Common myeloid progenitor, CD34-positive (primary cell): ENCODE measurements around the gene CHD5.

Source experiments
- CTCF ChIA-PET: fragments of 350-600 bp; sonication (Branson Sonifier 250); formaldehyde crosslinking; loops from one replicate; lab custom pipeline; 2021; ENCODE audit warnings: antibody characterized with exemption; lab: Charles Lee
- POLR2A ChIA-PET: fragments of 350-600 bp; sonication (Branson Sonifier 250); formaldehyde crosslinking; loops from one replicate; lab custom pipeline; 2021; ENCODE audit warnings: antibody characterized with exemption; lab: Charles Lee
- DNase-seq, 3 donors: peaks; one replicate each; pipeline versions ENCODE4 v3.0.0 to v3.0.0-alpha.2; 2013
- H3K27ac ChIP-seq, 2 experiments: 1 replicate in 1 of 2; 2 replicates in 1 of 2; pipeline ENCODE4 v1.7.0; 2013; ENCODE audit warnings: inconsistent platforms in 2 of 2, low read length in 2 of 2, mild to moderate bottlenecking in 2 of 2, low read depth in 1 of 2, moderate library complexity in 1 of 2; ENCODE audit not compliant: severe bottlenecking in 2 of 2, insufficient read depth in 1 of 2, poor library complexity in 1 of 2
- H3K27me3 ChIP-seq, 5 experiments: replicated peaks in 2 of 5; 1 replicate in 3 of 5; 2 replicates in 2 of 5; pipeline versions ENCODE4 v1.6.1 to v1.7.0; 2013; ENCODE audit warnings: low read length in 4 of 5, mild to moderate bottlenecking in 2 of 5, moderate library complexity in 2 of 5, inconsistent platforms in 1 of 5; ENCODE audit not compliant: insufficient read depth in 5 of 5, control insufficient read depth in 4 of 5
- H3K36me3 ChIP-seq, 4 experiments: 1 replicate in 2 of 4; 2 replicates in 2 of 4; pipeline versions ENCODE4 v1.6.1 to v1.7.0; 2013; ENCODE audit warnings: low read length in 3 of 4, control low read depth in 1 of 4, mild to moderate bottlenecking in 1 of 4; ENCODE audit not compliant: control insufficient read depth in 4 of 4, insufficient read depth in 4 of 4
- H3K4me1 ChIP-seq, 4 experiments: 1 replicate in 3 of 4; 2 replicates in 1 of 4; pipeline versions ENCODE4 v1.6.1 to v1.7.1; 2013; ENCODE audit warnings: low read length in 3 of 4, mild to moderate bottlenecking in 3 of 4, control low read depth in 1 of 4, inconsistent platforms in 1 of 4, moderate library complexity in 1 of 4; ENCODE audit not compliant: control insufficient read depth in 4 of 4, insufficient read depth in 4 of 4; ENCODE audit errors: control extremely low read depth in 1 of 4
- H3K4me3 ChIP-seq, 7 experiments: 1 replicate in 4 of 7; 2 replicates in 3 of 7; pipeline versions ENCODE4 v1.5.1 to v1.7.0; 2013; ENCODE audit warnings: mild to moderate bottlenecking in 7 of 7, low read length in 6 of 7, moderate library complexity in 6 of 7, inconsistent platforms in 2 of 7, low read depth in 2 of 7, control low read depth in 1 of 7; ENCODE audit not compliant: insufficient read depth in 4 of 7, control insufficient read depth in 1 of 7; ENCODE audit errors: extremely low read depth in 1 of 7
- H3K9me3 ChIP-seq, 5 experiments: 1 replicate in 4 of 5; 2 replicates in 1 of 5; pipeline versions ENCODE4 v1.6.1 to v1.7.1; 2013; ENCODE audit warnings: low read length in 4 of 5, mild to moderate bottlenecking in 2 of 5, inconsistent platforms in 1 of 5, low read depth in 1 of 5, moderate library complexity in 1 of 5; ENCODE audit not compliant: control insufficient read depth in 4 of 5, insufficient read depth in 2 of 5; ENCODE audit errors: control extremely low read depth in 1 of 5
- WGBS: methylation state at CpG from one replicate; pipeline ENCODE4 v1.1.5; 2013; ENCODE audit not compliant: insufficient coverage; 5-methylcytosine and 5-hydroxymethylcytosine counted together

Gene CHD5

GRCh38 chr1:6205849-6206519, 25.9 kb upstream of the CHD5 start, which contains the start of gene RNF207:
TSS of gene RNF207 (plus strand) at chr1:6206119. CDS start at chr1:6206536, 417 bp downstream.
- Histone ChIP-seq H3K36me3 (no peaks in the 10 kb centered on the region), H3K27ac (peak within 1 kb of the TSS in 1 of 2 experiments; percentile 71), H3K9me3 (no peaks in the 10 kb centered on the region), H3K27me3 (peaks cover 4 to 59% (median 16%) of the 10 kb centered on the region in 5 experiments), H3K4me3 (peak within 1 kb of the TSS in 6 of 7 experiments; percentile 35 to 70 (median 52)), H3K4me1 (peaks cover 0 to 32% (median 28%) of the 10 kb centered on the region in 4 experiments)
- ChIA-PET CTCF (interaction anchor here (0.9 to 2.6 kb wide), 10 partner anchors 10 to 100 kb away, joined by 3 to 12 read pairs (median 4); partner anchors contain the start of gene ICMT), POLR2A (no interaction called here)
- under 1% methylated on average over 56 of the region's 66 CpGs for WGBS
- DNase-seq: peak in 2 of 3 donors; percentile 59

GRCh38 chr1:6202256-6202655, 22.1 kb upstream of the CHD5 start:
- no peak overlapping the region for H3K27ac ChIP-seq
- POLR2A ChIA-PET: interaction anchor here (0.5 kb wide), 1 partner anchor 192 kb away, joined by 3 read pairs; no protein-coding TSS in a partner anchor
- H3K9me3 ChIP-seq: no peaks in the 10 kb centered on the region
- peaks cover 19 to 42% (median 39%) of the 10 kb centered on the region in 4 experiments for H3K4me1 ChIP-seq
- 100% methylated on average over 4 of the region's 7 CpGs for WGBS
- peaks cover 4 to 29% (median 7%) of the 10 kb centered on the region in 5 experiments for H3K27me3 ChIP-seq
- CTCF ChIA-PET: interaction anchor here (0.6 kb wide), 1 partner anchor 61 kb away, joined by 3 read pairs; no protein-coding TSS in a partner anchor
- H3K36me3 ChIP-seq: peaks cover 0 to 2% (median under 1%) of the 10 kb centered on the region in 4 experiments
- DNase-seq: no peak
- no peak overlapping the region for H3K4me3 ChIP-seq

GRCh38 chr1:6200188-6200809, 20.2 kb upstream of the CHD5 start:
- CTCF ChIA-PET: interaction anchor here (1.0 to 1.2 kb wide), 4 partner anchors 12 to 35 kb away, joined by 3 to 5 read pairs (median 4); partner anchors contain the start of gene ICMT
- peak overlapping the region; percentile 72 to 91 for H3K27ac ChIP-seq
- WGBS: 87% methylated on average over 10 of the region's 10 CpGs
- peaks cover 0 to 17% (median 12%) of the 10 kb centered on the region in 4 experiments for H3K36me3 ChIP-seq
- H3K4me1 ChIP-seq: peaks cover 19 to 33% (median 29%) of the 10 kb centered on the region in 4 experiments
- H3K27me3 ChIP-seq: peaks cover 0 to 10% (median 3%) of the 10 kb centered on the region in 5 experiments
- POLR2A ChIA-PET: no interaction called here
- no peaks in the 10 kb centered on the region for H3K9me3 ChIP-seq
- peak overlapping the region in 6 of 7 experiments; percentile 84 to 99 (median 93) for H3K4me3 ChIP-seq
- no peak for DNase-seq

GRCh38 chr1:6199298-6200187, 19.4 kb upstream of the CHD5 start, which contains the start of gene RPL22:
TSS of gene RPL22 (minus strand) at chr1:6199595. CDS start at chr1:6199573, 22 bp downstream.
- CTCF ChIA-PET: interaction anchor here (1.0 to 1.2 kb wide), 5 partner anchors 13 to 91 kb away, joined by 3 to 5 read pairs (median 3); no protein-coding TSS in a partner anchor
- POLR2A ChIA-PET: no interaction called here
- peaks cover 19 to 28% (median 21%) of the 10 kb centered on the region in 4 experiments for H3K4me1 ChIP-seq
- peaks cover 0 to 4% (median 0%) of the 10 kb centered on the region in 5 experiments for H3K27me3 ChIP-seq
- no peaks in the 10 kb centered on the region for H3K9me3 ChIP-seq
- peaks cover 0 to 19% (median 15%) of the 10 kb centered on the region in 4 experiments for H3K36me3 ChIP-seq
- WGBS: 2% methylated on average over 45 of the region's 53 CpGs
- H3K27ac ChIP-seq: peak within 1 kb of the TSS; percentile 74 to 91
- DNase-seq: peak; percentile 99 to 100 (median 100)
- H3K4me3 ChIP-seq: peak within 1 kb of the TSS; percentile 83 to 99 (median 93)

GRCh38 chr1:6198646-6199297, 18.7 kb upstream of the CHD5 start:
- 1% methylated on average over 29 of the region's 31 CpGs for WGBS
- Histone ChIP-seq H3K27ac (peak overlapping the region; percentile 74 to 91), H3K36me3 (peaks cover 3 to 27% (median 19%) of the 10 kb centered on the region in 4 experiments), H3K4me1 (peaks cover 19 to 28% (median 21%) of the 10 kb centered on the region in 4 experiments), H3K4me3 (peak overlapping the region; percentile 83 to 99 (median 93)), H3K27me3 (no peaks in the 10 kb centered on the region), H3K9me3 (no peaks in the 10 kb centered on the region)
- DNase-seq: peak in 2 of 3 donors; percentile 35 to 48
- ChIA-PET CTCF (interaction anchor here (0.7 to 1.5 kb wide), 5 partner anchors 9 to 90 kb away, joined by 3 to 4 read pairs (median 3); no protein-coding TSS in a partner anchor), POLR2A (no interaction called here)
